Measurements from ENCODE around the gene DDX3X.

- TF ChIP-seq GATA2 (IDR thresholded peaks at IDR 0.05; ENCODE audit: low read depth, low read length) (no peak), GATA3 (IDR thresholded peaks at IDR 0.05; ENCODE audit: low read depth, low read length) (no peak)
Observed at GRCh38 chrX:41405551-41405950, 71.6 kb downstream of the DDX3X start.
